Measurements from ENCODE around the gene SMYD3.
"Not testable (repeated sequence)": the region's sequence is repeated elsewhere in the genome, so short reads cannot be mapped to it uniquely, and the experiment has no call there.

The SMYD3 gene

DNA sequence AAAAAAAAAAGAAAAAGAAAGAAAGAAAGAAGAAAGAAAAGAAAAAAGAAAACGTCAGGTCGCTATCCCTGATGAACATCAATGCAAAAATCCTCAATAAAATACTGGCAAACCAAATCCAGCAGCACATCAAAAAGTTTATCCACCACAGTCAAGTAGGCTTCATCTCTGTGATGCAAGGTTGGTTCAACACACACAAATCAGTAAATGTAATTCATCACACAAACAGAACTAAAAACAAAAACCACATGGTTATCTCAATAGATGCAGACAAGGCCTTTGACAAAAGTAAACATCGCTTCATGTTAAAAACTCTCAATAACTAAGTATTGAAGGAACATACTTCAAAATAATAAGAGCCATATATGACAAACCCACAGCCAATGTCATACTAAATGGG lies 779.0 kb downstream of the SMYD3 start:
- not testable (repeated sequence) for DNase-seq

DNA sequence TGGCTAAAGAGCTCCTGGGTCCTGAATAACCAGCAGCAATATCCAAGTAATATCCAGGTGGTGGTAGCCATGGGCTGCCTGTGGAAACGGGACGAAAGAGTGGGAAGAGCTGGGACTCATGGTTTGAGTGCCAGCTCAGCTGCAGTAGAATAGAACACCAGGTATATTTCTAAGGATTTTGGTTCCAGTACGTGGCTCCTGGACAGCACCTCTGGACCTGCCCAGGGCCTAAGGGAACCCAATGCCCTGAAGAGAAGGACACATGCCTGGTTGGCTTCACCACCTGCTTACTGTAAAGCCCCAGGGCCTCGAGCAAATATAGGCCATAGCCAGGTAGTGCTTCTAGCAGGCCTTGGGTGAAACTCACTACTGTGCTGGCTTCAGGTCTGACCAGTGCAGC lies 785.6 kb downstream of the SMYD3 start:
- DNase-seq: no peak

DNA sequence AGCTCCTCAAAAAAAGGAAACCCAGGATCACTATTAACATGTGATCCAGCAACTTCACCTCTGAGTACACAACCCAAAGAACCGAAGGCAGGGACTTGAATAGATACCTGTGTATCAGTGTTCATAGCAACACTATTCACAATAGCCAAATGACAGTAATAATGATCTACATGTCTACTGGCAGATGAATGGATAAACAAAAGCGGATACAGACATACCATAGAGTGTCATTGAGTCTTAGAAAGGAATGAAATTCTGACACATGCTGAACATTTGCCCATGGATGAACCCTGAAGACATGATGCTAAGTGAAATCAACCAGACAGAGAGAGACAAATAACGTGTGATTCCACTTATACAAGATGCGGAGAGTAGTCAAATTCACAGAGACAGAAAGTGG lies 788.1 kb downstream of the SMYD3 start:
- DNase-seq: no peak

DNA sequence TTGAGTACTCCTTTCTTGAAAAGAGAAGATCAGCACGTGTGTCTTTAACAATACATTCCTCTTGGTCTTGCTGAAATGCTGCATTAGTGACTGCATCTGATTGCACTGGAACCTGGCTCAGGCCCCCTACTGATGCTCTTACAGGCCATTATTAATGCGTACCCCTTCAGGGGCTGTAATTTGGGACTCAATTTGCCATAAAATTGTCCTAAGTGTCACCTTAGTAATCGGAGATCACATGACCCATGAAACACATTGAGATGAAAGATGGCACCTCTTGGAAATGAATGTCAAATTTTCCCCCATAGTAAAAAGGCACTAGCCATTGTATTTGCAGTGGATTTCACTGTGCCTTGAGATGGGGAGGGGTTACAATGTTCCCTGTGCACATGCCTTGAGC lies 789.0 kb downstream of the SMYD3 start:
- no peak for DNase-seq

DNA sequence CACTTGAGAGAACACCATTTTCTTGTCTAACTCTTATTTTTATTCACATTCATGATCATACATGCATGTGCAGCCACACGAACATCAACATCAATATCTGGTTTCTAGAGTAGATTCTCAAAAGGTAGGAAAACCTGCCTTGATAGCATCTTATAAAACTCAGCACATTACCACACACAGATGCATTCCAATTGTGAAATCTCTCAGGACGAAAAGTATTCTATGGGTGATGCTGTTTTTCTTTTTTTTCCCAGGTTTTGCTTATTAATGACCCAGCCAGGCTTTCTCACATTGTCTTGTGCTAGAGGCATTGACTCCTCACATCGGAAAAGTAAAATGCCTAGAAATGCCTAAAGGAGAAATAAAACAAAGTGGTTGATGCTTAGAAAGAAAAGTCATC lies 789.5 kb downstream of the SMYD3 start:
- DNase-seq: no peak

DNA sequence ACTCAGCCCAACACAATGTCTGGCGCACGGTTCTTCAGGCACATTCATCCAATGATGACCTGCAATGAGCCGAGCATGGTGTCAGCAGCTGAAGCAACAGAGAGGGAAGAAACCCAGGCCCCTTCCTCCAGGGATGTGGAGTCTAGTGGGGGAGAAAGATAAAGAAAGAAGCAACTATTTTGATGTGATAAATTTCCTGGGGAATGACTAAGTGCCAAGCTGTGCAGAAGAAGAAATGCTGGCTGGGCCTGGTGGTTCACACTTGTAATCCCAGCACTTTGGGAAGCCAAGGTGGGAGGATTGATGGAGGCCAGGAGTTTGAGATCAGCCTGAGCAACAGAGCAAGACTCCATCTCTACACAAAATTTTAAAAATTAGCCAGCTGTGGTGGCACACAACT lies 790.5 kb downstream of the SMYD3 start:
- DNase-seq: no peak

DNA sequence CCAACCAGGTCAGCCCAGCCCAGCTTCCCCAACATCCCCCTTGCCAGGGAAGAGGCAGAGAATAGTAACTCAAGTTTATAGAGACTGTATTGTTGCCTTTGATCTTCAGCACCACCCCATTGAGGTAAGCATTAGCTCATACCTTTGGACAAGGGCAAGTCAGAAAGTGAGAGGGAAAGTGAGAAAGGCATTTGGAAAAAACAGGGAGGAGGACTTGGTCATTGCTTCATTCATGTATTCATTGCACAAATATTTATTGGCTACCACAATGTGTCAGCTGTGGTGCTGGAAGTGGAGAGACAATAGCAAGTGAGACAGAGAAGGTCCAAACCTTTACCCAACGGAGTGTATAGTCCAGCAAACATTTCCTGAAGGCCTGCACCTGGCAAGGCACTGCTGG lies 791.1 kb downstream of the SMYD3 start:
- no peak for DNase-seq

DNA sequence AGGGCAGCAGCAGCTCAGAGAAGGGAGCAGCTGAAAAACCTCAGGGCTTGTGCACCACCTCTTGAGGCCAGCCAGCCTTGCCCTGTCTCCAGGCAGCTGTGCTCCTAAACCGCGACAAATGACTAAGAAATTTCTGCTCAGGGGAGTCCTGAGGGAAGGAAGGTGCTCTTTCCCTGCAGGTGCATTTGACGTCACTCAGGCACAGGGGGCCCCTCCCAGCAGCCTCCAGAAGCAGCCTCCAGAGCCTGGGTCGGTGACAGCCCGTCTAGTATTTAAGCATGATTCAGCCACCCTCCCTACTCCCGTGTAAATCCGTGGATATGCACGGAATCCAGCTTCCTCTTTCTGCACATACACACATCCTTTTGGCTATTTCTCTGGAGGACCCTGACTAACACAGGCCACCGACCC lies 791.8 kb downstream of the SMYD3 start:
- DNase-seq: no peak

DNA sequence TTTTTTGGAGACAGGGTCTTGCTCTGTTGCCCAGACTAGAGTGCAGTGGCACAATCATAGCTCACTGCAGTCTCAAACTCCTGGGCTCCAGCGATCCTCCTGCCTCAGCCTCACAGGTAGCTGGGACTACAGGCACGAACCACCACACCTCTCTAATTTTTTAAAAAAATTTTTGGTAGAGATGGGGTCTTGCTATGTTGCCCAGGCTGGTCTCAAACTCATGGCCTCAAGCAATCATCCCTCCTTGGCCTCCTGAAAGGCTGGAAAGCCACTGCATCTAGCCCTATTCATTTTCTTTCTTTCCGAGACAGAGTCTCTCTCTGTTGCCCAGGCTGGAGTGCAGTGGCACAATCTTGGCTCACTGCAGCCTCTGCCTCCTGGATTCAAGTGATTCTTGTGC lies 793.1 kb downstream of the SMYD3 start:
- DNase-seq: not testable (repeated sequence)

DNA sequence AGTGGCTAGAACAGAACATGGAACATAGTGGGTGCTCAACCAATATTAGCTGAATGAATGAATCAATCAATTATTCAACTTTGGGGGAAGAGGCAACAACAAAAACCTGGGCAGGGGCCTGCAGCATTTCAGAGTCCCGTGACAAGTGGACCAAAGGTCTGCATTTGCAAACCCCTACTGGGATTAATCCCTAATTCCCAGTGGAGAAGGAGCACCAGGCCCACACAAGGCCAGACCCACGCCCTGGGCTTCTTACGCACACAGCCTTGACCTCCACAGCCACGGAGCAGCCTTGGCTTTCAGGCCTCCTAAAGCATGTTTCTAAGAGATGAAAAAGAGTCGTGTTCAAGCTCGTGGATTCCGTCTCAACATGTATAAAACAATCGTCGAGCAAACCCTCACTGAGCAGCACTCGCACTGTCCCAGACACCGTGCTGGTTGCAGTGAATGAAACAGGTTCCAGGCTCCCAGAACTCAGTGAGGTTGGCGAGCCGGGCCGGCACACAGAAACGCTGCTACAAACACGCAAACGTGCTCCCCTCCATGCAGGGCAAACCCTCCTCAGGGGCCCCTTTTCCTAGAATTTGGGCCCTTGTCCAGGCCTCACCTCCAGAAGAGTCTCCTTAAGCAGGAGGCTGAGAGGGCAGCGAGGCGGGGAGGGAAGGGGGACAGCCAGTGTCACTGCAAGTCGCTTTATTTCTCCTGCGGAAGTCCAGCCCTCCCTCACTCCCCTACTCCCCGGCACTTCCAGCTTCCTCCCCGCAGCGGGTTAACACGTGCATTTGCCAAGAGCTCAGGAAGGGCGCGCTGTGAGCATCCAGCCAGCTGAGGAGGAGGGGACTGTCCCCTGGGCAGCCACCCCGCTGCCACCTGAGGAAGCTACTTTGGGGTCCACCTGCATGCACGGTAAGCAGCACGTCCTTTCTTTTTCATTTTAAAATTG lies 795.8 kb downstream of the SMYD3 start:
- no peak for DNase-seq

DNA sequence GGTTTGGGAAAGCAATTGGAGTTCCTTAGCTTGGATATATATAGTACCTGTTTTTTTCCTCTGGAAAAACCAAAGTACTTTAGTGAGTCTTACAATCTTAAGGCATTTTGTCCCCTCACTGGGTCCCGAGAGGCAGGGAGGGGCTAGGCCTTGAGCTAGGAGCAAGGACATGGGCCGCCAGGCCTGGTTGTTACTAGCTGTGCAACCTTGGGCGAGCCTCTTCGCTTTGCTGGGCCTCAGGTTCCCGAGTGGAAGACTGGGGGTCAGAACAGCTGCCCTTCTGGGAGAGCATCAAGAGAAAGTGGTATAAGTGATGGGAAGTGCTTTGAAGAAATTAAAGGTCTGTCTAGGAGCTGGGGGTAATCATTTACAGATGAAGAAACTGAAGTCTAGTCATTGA lies 799.1 kb downstream of the SMYD3 start:
- DNase-seq: no peak

DNA sequence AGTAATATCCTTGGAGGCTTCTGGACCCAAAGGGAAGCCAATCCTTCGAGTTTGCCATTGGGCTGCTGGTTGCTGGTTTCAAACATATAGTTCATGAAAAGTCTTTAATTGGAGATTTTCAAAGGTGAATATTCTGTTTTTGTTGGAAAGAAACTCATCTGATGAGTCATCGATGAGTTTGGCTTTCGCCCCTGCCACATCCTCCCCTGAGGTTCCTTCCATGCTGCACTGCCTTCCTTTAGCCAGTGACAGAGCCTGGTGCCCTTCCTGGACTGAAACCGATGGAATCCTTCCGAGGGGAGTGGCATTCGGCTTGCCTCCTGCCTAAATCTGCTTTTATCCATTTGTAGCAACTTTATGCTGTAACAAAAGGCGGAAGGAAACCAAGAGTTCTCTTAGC lies 802.3 kb downstream of the SMYD3 start:
- no peak for DNase-seq

DNA sequence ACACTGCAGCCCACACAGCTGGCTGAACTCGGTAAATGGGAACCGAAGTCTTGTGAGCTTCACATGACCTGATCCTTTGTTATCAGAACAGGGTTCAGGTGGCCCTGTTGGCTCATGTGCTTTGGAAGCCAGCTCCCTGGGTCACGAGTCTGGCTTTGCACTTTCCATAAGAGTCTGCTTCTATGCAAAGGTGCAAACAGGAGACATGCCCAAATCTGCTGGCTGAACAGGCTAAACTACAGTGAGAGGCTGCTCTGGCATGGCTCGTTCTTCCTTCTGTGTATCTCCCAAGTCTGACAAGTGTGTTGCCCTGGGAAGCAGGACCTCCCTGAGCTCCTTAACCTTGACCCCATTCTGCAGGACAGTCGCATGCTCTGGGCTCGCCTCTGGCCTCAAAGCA lies 802.7 kb downstream of the SMYD3 start:
- DNase-seq: no peak

DNA sequence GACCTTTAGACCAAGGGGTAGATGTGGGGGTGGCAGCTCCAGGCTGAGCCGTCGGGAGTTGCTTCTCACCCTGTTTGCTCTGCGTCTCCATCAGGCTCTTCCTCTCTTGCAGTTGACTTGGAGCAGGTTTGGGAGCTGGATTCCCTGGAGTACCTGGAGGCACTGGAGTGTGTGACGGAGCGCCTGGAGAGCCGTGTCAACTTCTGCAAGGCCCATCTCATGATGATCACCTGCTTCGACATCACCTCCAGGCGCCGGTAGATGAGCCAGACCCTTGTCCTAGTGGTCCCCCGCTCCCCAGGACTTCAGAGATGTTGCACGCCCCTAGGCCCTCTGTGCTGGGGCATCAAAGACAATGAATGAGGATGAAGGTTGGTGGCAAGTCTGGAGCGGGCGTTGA lies 804.7 kb downstream of the SMYD3 start:
- DNase-seq: no peak

DNA sequence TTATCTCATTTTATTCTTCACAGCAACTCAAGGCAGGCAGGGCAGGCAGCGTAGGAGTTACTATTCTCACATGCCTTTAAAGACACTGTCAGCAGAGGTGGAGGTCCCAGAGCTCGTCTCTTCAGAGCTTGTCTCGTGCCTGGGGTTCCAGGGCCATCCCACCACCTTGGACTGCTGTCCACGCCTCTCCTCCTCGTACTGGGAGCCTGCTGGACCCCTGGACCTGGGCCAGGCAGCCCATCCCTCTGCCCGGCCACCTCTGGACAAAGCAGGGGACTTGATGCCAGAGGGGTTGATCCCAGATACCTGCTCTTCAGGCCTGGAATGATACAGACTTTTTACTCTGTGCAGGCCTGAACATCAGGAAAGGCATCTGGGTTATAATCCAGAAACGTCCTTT lies 805.4 kb downstream of the SMYD3 start:
- no peak for DNase-seq

DNA sequence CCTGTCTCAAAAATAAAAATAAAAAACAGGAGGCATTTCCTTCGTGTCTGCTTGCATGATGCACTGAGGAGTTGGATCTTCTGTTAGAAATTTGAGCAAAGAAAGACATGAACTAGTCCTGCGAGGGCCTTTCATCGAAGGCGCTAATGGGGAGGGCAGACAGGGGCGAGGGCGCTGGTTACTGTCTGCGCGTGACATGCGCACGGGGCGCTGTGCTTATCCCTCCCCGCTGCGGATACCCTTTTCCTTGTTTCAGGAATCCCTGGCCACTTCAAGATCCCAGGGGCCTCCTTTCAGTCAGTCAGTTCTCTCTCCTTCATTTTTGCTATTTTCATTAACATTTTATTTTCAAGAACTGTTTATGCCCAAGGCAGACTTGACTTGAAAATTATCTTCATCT lies 806.4 kb downstream of the SMYD3 start:
- DNase-seq: no peak

Data from CD4-positive, alpha-beta T cell treated with Interleukin-21 for 1 hour (primary cell).